ENCODE measurements around the gene EMC1.
"Not testable (repeated sequence)": the region's sequence is repeated elsewhere in the genome, so short reads cannot be mapped to it uniquely, and the experiment has no call there.

Gene EMC1

GRCh38 chr1:19229828-19230325 is 21.4 kb downstream of the EMC1 start:
- no peak for TF ChIP-seq CTCF (IDR thresholded peaks at IDR 0.05; ENCODE audit: extremely low read depth, missing control alignments)
- no peak for DNase-seq (ENCODE audit: low spot score)

GRCh38 chr1:19229229-19229628 is 22.1 kb downstream of the EMC1 start:
- TF ChIP-seq CTCF (IDR thresholded peaks at IDR 0.05; ENCODE audit: extremely low read depth, missing control alignments) = no peak
- no peak for DNase-seq (ENCODE audit: low spot score)

- no peak for TF ChIP-seq CTCF (IDR thresholded peaks at IDR 0.05; ENCODE audit: extremely low read depth, missing control alignments)
Measured at GRCh38 chr1:19222979-19223824, 28.1 kb downstream of the EMC1 start.

GRCh38 chr1:19222573-19222972 is 28.8 kb downstream of the EMC1 start:
- no peak for DNase-seq (ENCODE audit: low spot score)
- no peak for TF ChIP-seq CTCF (IDR thresholded peaks at IDR 0.05; ENCODE audit: extremely low read depth, missing control alignments)

More at GRCh38 chr1:19222979-19223824, 28.1 kb downstream of the EMC1 start:
- DNase-seq (ENCODE audit: low spot score) = no peak

GRCh38 chr1:19220991-19221390 is 30.3 kb downstream of the EMC1 start:
- TF ChIP-seq CTCF (IDR thresholded peaks at IDR 0.05; ENCODE audit: extremely low read depth, missing control alignments) = no peak
- DNase-seq (ENCODE audit: low spot score) = no peak

GRCh38 chr1:19220080-19220846 is 31.1 kb downstream of the EMC1 start:
- TF ChIP-seq CTCF (IDR thresholded peaks at IDR 0.05; ENCODE audit: extremely low read depth, missing control alignments) = no peak
- no peak for DNase-seq (ENCODE audit: low spot score)

- TF ChIP-seq CTCF (IDR thresholded peaks at IDR 0.05; ENCODE audit: extremely low read depth, missing control alignments) = no peak
Measured at GRCh38 chr1:19219451-19219850, 31.9 kb downstream of the EMC1 start.

GRCh38 chr1:19216585-19216984 is 34.7 kb downstream of the EMC1 start:
- not testable (repeated sequence) for DNase-seq (ENCODE audit: low spot score)

More at GRCh38 chr1:19219451-19219850, 31.9 kb downstream of the EMC1 start:
- no peak for DNase-seq (ENCODE audit: low spot score)
